Mesodermal cell (in vitro differentiated cells): Measurements from ENCODE around the gene OR2H1. TPM values are rescaled to one million over a fixed set of nuclear protein-coding genes. Genes with fewer than 3 reads are reported as not detected.
"Not testable (repeated sequence)": the region's sequence is repeated elsewhere in the genome, so short reads cannot be mapped to it uniquely, and the experiment has no call there.

Experiments
- H3K27ac ChIP-seq: 2 replicates; pipeline ENCODE4 v1.7.0; 2013; ENCODE audit warnings: mild to moderate bottlenecking, low read depth, low read length, moderate library complexity; ENCODE audit not compliant: severe bottlenecking
- H3K36me3 ChIP-seq: 2 replicates; pipeline ENCODE4 v1.7.1; 2013; ENCODE audit warnings: mild to moderate bottlenecking, low read length, moderate library complexity; ENCODE audit not compliant: control insufficient read depth, insufficient read depth
- H3K4me1 ChIP-seq: one replicate; pipeline ENCODE4 v1.7.1; 2013; ENCODE audit warnings: mild to moderate bottlenecking, low read length; ENCODE audit not compliant: insufficient read depth, control insufficient read depth, poor library complexity, severe bottlenecking
- H3K4me3 ChIP-seq: 2 replicates; pipeline ENCODE4 v1.7.0; 2013; ENCODE audit warnings: low read length, control low read depth, mild to moderate bottlenecking; ENCODE audit not compliant: insufficient read depth, poor library complexity, severe bottlenecking; ENCODE audit errors: extremely low read depth
- H3K9me3 ChIP-seq: 2 replicates; pipeline ENCODE4 v1.7.1; 2013; ENCODE audit warnings: mild to moderate bottlenecking, low read length, moderate library complexity; ENCODE audit not compliant: control insufficient read depth
- WGBS, 2 experiments: methylation state at CpG; one replicate each; pipeline ENCODE4 v1.1.5; 2013; ENCODE audit warnings: missing lambda C conversion rate in 2 of 2; ENCODE audit not compliant: insufficient coverage in 2 of 2; 5-methylcytosine and 5-hydroxymethylcytosine counted together
- polyA plus RNA-seq, 2 experiments: library from polyadenylated mRNA; stranded (reverse); fragments of 50-300 nt; gene quantifications; one replicate each; pipeline ENCODE4 v1.2.3, GENCODE V29; 2013

The OR2H1 gene
- not detected for polyA plus RNA-seq (2013, experiment 1 of 2)
- polyA plus RNA-seq (2013, experiment 2 of 2) = 0.10 TPM

DNA sequence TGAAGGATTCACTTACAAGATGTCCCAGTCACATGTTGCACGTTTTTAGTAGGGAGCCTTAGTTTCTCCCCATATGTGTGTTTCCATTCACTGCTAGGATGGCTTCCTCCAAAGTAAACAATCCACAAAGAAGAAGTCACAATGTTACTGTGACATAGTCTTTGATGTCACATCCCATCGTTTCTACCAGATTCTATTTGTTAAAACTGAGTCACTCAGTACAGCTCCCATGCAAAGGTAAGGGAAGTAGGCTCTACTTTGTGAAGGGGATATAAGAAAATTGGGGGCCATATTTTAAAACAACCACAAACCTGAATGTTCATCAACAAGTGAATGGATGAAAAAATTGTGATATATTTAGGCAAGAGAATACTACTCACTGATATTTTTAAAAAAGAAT is at the start of gene OR2H1, which contains the start of gene OR11A1:
TSS of gene OR2H1 (plus strand) at position 185 of the 400 bp plus-strand sequence. CDS start 4,615 bp downstream, outside the sequence.
TSS of gene OR11A1 (minus strand) at position 101 of the 400 bp plus-strand sequence. CDS start 29,430 bp downstream, outside the sequence.
- H3K36me3 ChIP-seq = no peaks in the 10 kb centered on the region
- WGBS, 2 experiments = 86% methylated on average over 1 of the region's 2 CpGs
- H3K9me3 ChIP-seq = no peaks in the 10 kb centered on the region
- no peaks in the 10 kb centered on the region for H3K4me1 ChIP-seq
- no peak within 1 kb of the TSS for H3K4me3 ChIP-seq
- no peak within 1 kb of the TSS for H3K27ac ChIP-seq

DNA sequence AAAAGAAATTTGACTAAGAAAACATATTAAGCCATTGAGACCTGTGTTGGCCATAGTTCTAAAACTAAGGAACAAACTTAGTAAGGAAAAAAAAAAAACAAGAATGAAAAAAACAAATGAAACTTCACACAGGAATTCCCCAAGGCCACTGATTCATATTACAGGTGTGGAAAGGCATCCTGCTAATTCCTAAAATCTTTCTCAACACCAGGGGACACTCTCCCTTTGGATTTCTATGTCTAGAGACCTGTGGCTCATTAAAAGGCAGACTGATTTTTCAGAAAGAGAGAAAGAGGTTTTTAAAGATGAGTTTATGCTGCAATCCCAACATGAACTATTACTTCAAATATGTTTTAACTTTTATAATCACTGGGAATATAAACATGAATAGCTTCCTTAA is 42.4 kb upstream of the OR2H1 start, which contains the start of gene OR12D1:
TSS of gene OR12D1 (plus strand) at position 341 of the 400 bp plus-strand sequence.
- no peak within 1 kb of the TSS for H3K27ac ChIP-seq
- H3K36me3 ChIP-seq = no peaks in the 10 kb centered on the region
- peaks cover 5% of the 10 kb centered on the region for H3K4me1 ChIP-seq
- no peak within 1 kb of the TSS for H3K4me3 ChIP-seq
- no peaks in the 10 kb centered on the region for H3K9me3 ChIP-seq

DNA sequence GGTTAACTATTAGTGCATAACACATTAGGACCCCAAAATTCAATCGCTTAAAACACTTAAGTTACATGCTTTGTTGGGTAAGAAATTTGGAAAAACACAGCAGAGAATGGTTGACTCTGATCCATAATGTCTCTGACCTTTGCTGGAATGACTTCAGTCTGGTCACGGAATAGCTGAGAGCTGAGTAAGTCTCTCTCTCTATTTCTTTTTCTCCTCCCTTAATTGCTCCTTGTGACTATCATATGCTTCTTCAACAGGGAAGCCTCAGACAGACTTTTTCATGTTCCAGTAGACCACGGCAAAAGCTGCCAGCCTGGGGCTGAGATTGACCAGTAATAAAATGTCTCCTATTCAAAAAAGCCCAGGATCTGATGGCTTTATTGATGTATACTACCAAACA is 37.4 kb upstream of the OR2H1 start:
- Histone ChIP-seq H3K27ac (peak overlapping the region; percentile 30), H3K36me3 (no peaks in the 10 kb centered on the region), H3K4me3 (no peak overlapping the region), H3K4me1 (peaks cover 5% of the 10 kb centered on the region), H3K9me3 (no peaks in the 10 kb centered on the region)
- 82 to 88% methylated on average over 1 of the region's 3 CpGs for WGBS, 2 experiments

DNA sequence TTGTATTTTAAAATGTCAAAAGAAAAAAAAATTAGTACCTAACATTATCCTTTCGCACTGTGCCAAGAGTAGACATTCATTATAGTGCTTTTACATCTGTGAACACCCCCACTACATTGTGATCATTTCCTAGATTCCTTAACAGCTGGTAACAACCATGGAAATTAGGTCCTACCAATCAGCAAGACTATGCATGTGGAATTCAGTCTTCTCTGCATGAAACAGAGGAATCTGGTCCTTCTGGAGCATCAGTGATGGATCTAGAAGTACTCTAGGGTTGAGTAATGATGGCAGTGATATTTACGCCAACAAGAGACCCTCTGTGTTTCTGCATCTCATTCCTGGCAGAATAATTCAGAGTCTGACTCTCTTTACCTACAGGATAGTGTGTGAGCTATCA is 32.8 kb upstream of the OR2H1 start:
- WGBS, 2 experiments = no CpG with 5 or more reads among the region's 2 CpGs
- Histone ChIP-seq H3K36me3 (no peaks in the 10 kb centered on the region), H3K27ac (no peak overlapping the region), H3K4me3 (no peak overlapping the region), H3K4me1 (peaks cover 3% of the 10 kb centered on the region), H3K9me3 (no peaks in the 10 kb centered on the region)

DNA sequence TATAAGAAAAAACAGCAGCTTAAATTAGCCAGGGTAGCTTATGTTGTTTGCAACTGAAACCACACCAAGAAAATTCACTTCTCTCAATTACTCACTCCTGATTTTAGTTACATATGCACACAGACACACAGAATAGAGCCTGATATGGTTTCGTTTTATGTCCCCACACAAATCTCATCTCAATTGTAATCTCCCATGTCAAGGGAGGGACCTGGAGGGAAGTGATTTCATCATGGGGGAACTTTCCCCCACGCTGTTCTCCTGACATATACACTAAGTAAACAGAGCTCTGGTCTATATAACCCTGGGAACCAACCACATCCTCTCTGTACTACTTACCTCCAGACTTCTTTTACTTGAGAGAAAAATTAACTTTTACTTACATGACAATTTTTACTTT is 32.4 kb upstream of the OR2H1 start:
- no peaks in the 10 kb centered on the region for H3K36me3 ChIP-seq
- no peaks in the 10 kb centered on the region for H3K9me3 ChIP-seq
- no peak overlapping the region for H3K4me3 ChIP-seq
- 100% methylated on average over 1 of the region's 2 CpGs; no CpG with 5 or more reads in 1 of the 2 experiments for WGBS, 2 experiments
- no peak overlapping the region for H3K27ac ChIP-seq
- no peaks in the 10 kb centered on the region for H3K4me1 ChIP-seq

DNA sequence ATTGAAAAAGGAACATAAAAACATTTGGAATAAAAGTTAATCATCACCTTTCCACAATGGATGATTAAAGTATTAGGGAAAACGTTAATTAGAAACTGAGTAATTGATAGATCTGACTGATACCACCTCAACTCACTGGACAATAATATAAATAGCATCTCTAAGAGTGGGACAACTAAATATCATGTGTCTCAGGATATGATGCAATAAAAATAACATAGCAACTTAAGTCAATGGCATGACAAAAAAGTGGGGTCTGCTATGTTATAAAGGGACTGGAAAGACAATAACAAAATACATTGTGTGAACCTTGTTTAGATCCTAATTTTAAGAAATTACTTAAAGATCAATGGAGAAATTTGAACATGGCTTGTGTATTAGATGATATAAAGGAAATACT is 31.9 kb upstream of the OR2H1 start:
- no CpG with 5 or more reads among the region's 1 CpG for WGBS, 2 experiments
- Histone ChIP-seq H3K4me1 (no peaks in the 10 kb centered on the region), H3K36me3 (no peaks in the 10 kb centered on the region), H3K4me3 (no peak overlapping the region), H3K27ac (no peak overlapping the region), H3K9me3 (no peaks in the 10 kb centered on the region)

DNA sequence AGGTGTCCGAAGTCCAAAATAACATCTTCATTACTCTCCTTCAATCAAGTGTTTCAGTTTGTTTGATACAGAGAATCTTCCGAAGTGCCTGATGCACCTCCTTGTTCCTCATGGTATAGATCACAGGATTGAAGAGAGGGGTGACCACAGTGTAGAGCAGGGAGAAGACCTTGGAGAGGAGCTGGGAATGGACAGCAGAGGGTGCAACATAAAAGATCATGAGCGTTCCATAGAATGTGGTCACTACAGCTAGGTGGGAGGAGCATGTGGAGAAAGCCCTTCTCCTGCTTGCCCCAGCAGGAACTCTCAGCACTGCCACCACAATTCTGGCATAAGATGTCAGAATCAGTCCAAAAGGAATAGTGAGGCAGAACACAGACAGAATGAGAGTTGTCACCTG is 30.3 kb upstream of the OR2H1 start:
- no peak overlapping the region for H3K4me3 ChIP-seq
- H3K9me3 ChIP-seq = no peaks in the 10 kb centered on the region
- H3K27ac ChIP-seq = no peak overlapping the region
- no peaks in the 10 kb centered on the region for H3K36me3 ChIP-seq
- H3K4me1 ChIP-seq = no peaks in the 10 kb centered on the region
- WGBS, 2 experiments = 80 to 100% methylated on average over 1 to 2 of the region's 3 CpGs

DNA sequence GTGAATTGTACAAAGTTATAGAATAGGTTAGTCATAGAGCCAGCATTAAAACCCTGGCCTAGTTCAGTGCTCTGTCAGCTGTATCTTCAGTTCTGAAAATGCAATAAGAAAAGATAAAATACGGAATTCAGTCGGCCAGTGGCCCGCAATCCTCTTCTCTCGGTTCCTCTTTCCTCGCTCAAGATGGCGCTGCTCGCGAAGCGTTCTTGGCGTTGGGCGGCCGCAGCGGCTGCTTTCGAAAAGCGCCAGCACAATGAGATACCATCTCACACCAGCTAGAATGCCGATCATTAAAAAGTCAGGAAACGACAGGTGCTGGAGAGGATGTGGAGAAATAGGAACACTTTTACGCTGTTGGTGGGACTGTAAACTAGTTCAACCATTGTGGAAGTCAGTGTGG is 20.2 kb upstream of the OR2H1 start:
- 79 to 95% methylated on average over 4 to 15 of the region's 18 CpGs for WGBS, 2 experiments

DNA sequence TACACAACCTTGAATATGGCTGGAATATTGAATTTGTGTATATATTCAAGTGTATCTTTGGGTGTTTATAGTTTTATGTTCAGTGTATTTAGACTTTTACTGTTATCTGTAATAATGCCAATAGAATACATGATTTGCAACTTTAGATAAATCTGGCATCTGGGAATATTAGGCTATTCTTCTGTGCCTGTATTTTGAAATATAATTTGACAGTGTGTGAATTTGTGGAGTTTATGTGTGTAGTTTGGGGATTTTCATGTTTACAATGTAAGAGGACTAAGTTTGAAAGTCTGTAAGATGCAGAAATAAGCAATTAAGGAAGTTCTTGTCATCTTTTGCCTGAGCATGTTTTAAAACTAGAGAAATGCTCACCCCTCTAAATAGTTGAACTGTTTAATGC is 17.9 kb upstream of the OR2H1 start, which contains the start of gene OR10C1:
TSS of gene OR10C1 (plus strand) at position 301 of the 400 bp plus-strand sequence. CDS start 710 bp downstream, outside the sequence.
- H3K27ac ChIP-seq = no peak within 1 kb of the TSS
- no peaks in the 10 kb centered on the region for H3K4me1 ChIP-seq
- H3K9me3 ChIP-seq = peaks cover 4% of the 10 kb centered on the region
- H3K36me3 ChIP-seq = no peaks in the 10 kb centered on the region
- H3K4me3 ChIP-seq = no peak within 1 kb of the TSS

More for the DNA sequence above, 20.2 kb upstream of the OR2H1 start:
- not testable (repeated sequence) for H3K27ac ChIP-seq, H3K9me3 ChIP-seq, H3K4me1 ChIP-seq, H3K4me3 ChIP-seq, H3K36me3 ChIP-seq

DNA sequence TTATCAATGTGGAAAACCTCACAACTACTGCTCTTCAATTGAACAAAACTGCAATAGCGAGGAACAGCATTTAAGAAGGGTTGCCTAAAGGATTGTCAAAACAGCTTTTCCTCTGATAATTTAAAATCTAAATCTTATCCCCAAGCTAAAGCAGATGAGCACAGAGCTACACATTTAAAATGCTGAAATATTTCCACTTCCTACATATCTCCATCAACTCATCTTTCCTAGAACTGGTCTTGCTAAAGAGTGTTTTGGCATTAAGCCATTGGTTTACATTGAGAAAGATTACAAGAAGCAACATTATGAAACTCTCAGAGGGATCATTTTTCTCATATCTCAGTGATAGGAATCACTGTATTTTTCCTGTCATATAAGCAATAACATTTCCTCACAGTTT is 14.2 kb upstream of the OR2H1 start:
- H3K36me3 ChIP-seq = no peaks in the 10 kb centered on the region
- peaks cover 12% of the 10 kb centered on the region for H3K9me3 ChIP-seq
- H3K4me1 ChIP-seq = peaks cover 15% of the 10 kb centered on the region
- 83 to 100% methylated on average over 1 of the region's 1 CpG for WGBS, 2 experiments
- no peak overlapping the region for H3K4me3 ChIP-seq
- no peak overlapping the region for H3K27ac ChIP-seq

DNA sequence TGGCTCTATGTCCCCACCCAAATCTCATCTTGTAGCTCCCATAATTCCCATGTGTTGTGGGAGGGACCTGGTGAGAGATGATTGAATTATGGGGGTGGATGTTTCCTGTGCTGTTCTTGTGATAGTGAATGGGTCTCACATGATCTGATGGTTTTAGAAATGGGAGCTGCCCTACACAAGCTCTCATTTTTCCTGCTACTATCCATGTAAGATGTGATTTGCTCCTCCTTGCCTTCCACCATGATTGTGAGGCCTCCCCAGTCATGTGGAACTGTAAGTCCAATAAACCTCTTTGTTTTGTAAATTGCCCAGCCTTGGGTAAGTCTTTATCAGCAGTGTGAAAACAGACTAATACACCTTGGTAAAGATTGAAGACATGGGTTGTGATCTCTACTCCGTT is 12.9 kb upstream of the OR2H1 start:
- H3K9me3 ChIP-seq = peaks cover 16% of the 10 kb centered on the region
- no CpG with 5 or more reads among the region's 1 CpG for WGBS, 2 experiments
- peaks cover 15% of the 10 kb centered on the region for H3K4me1 ChIP-seq
- not testable (repeated sequence) for H3K27ac ChIP-seq, H3K4me3 ChIP-seq, H3K36me3 ChIP-seq
